HG03196 (cell line): ENCODE results near the gene ITSN1.

Source experiments
- ATAC-seq: cut with Tn5 transposase; IDR thresholded peaks from one replicate; pipeline ENCODE4 v1.9.1; 2021; ENCODE audit not compliant: unreplicated experiment

Gene ITSN1

GRCh38 chr21:33945652-33946270, 303.5 kb downstream of the ITSN1 start:
- ATAC-seq, result no peak

GRCh38 chr21:33947451-33948095, 305.3 kb downstream of the ITSN1 start:
- ATAC-seq, result peak; percentile 62

- ATAC-seq, result peak; percentile 52
Observed at GRCh38 chr21:33948096-33948950, 306.0 kb downstream of the ITSN1 start.

GRCh38 chr21:33948951-33949444, 306.7 kb downstream of the ITSN1 start:
- ATAC-seq, result no peak
